Activated CD4-positive, alpha-beta T cell treated with anti-CD3 and anti-CD28 coated beads, Interleukin-2, Interleukin-4, amounts not matched to agents 100 ng/mL and 50 ng/mL, durations not matched to agents 16 hours and 8 hours (primary cell): ENCODE measurements around the gene ALLC.

Experiments
- DNase-seq: peaks from one replicate; pipeline ENCODE4 v3.0.0-alpha.2; 2020; ENCODE audit warnings: low spot score

Gene ALLC

GRCh38 chr2:3679180-3679579, 21.2 kb downstream of the ALLC start:
- no peak for DNase-seq

GRCh38 chr2:3679616-3680393, 21.8 kb downstream of the ALLC start:
- DNase-seq, result no peak

- no peak for DNase-seq
Measured at GRCh38 chr2:3680548-3681345, 22.7 kb downstream of the ALLC start.

DNA sequence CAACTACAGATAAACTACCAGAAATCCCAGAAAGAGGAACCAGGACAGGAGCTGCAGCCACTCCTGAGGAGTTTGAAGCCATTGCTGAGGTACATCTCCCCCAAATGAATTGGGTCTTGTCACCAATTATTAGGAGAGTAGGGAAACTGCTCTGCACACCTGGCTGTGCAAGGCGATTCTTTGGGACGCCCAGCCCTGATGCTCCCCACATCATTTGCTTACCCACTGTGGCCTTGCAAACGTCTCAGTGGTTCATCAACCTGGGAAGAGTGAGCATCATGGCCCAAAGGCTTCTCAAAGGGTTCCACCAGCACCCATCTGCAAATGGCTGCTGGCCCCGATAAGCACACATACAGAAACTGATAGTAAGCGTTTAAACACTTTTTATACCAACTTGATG, 23.6 kb downstream of the ALLC start:
- no peak for DNase-seq

GRCh38 chr2:3682811-3683210, 24.8 kb downstream of the ALLC start:
- no peak for DNase-seq

GRCh38 chr2:3683748-3684454, 25.9 kb downstream of the ALLC start:
- DNase-seq, result no peak

DNA sequence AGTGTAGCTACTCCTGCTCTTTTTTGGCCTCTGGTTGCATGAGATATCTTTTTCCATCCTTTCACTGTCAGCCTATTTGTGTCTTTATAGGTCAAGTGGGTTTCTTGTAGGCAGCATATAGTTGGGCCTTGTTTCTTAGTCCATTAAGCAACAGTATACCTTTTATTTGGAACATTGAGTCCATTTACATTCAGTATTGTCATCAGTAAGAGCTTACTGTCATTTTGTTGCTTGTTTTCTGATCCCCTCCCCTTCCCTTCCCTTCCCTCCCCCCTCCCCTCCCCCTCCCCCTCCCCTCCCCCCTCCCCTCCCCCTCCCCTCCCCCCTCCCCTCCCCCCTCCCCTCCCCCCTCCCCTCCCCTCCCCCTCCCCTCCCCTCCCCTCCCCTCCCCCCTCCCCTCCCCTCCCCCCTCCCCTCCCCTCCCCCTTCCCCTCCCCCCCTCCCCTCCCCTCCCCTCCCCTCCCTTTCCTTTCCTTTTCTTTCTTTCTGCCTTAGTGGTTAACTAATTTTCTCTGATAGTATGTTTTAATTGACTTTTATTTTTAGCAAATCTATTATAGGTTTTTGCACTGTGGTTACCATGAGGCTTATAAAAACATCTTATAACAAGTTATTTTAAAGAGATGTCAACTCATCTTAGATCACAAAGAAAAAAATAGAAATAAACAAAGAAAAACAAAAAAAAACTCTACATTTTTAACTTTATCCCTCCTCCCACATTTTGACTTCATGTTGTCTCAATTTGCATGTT, 32.2 kb downstream of the ALLC start:
- DNase-seq, result no peak

GRCh38 chr2:3692375-3692774, 34.4 kb downstream of the ALLC start:
- DNase-seq, result peak; percentile 5

GRCh38 chr2:3696545-3696944, 38.5 kb downstream of the ALLC start:
- DNase-seq, result no peak

- no peak for DNase-seq
Measured at GRCh38 chr2:3701071-3701470, 43.1 kb downstream of the ALLC start.

- DNase-seq, result no peak
Measured at GRCh38 chr2:3703236-3703756, 45.3 kb downstream of the ALLC start, which contains the start of gene DCDC2C. TSS of gene DCDC2C (plus strand) at chr2:3703575. CDS start at chr2:3703752, 177 bp downstream.

- DNase-seq, result no peak
Measured at GRCh38 chr2:3703757-3704355, 45.9 kb downstream of the ALLC start.

- no peak for DNase-seq
Measured at GRCh38 chr2:3704692-3705091, 46.7 kb downstream of the ALLC start.

DNA sequence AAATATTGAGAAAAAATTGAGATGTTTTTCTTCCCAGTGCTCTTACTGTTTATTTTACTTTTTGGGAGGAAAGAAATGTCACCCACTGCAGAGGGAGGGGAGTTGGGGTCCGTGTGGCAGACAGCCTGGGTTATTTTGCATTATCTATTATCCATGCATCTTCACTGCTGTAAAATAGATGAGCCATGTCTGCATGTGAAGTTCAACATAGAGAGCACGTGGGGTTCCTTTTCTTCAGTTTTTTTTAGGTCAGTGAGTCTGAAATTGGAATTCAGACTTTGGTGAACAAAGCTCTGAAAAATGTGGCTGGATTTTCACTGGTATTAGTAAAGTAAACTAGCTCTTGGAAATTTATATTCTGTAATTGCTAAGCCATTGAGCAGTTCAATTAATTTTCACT, 47.8 kb downstream of the ALLC start:
- DNase-seq, result no peak

- DNase-seq, result no peak
Measured at GRCh38 chr2:3706892-3707291, 48.9 kb downstream of the ALLC start.

GRCh38 chr2:3708576-3708975, 50.6 kb downstream of the ALLC start:
- DNase-seq, result no peak

DNA sequence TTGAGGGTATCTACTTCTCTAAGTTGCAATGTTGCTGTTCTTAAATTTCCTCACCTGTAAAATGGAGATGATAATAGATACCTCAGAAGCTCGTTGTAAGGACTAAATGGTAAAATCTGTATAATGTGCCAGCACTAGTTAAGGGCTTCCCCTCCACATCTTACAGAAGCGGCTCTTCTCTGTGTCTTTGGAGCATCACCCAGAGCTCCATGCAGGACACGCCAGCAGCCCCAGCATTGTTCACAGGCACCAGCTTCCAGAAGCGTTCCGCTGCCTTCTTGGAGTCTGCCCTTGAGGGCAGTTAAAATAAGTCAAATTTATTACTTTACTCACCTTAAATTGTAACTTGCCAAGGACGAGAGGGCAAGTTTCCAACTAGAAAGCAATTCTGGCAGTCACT, 51.2 kb downstream of the ALLC start:
- DNase-seq, result no peak

DNA sequence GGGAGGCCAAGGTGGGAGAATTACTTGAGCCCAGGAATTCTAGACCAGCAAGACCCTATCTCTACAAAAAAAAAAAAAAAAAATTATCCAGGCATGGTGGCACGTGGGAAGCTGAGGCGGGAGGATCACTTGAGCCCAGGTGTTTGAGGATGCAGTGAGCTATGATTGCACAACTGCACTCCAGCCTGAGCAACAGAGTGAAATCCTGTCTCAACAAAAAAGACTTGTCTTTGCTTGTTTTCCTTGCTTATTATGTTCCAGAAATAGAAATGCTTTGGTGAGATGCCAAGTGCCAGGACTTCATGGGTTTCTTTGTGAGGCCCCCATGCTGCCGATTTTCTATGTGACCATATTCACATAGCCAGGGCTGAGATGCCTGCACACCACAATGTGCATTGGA, 54.4 kb downstream of the ALLC start:
- no peak for DNase-seq

DNA sequence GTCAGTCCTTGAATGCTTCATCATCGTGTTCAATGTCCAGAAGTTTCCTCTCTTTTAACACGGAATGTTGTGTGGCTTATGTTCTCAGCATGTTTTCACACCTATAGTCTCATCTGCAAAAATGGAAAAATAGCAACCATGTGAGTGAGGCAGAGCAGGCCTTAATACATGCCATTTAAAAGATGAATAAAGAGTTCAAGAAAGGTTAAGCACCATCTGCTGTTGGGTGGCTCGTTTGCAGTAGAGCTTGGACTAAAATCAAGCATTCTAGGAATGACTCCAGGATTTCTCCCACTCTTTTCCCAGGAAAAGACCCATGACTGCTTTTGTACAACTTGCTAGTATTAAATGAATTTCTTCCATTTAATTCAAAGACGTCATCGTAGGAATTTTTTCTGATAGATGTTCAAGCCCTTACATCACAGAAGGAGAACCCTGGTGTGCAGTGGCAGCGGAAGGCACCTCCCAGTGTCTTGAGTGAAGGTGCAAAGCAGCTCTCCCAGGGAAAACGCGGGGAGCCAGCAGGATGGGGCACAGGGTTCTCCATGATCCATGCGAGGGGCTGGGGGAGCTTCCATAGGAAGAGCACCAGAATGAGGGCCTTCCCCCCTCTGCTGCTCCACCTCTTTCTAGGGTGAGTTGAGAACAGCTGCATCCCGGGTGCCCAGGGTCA, 55.0 kb downstream of the ALLC start:
- DNase-seq, result no peak

DNA sequence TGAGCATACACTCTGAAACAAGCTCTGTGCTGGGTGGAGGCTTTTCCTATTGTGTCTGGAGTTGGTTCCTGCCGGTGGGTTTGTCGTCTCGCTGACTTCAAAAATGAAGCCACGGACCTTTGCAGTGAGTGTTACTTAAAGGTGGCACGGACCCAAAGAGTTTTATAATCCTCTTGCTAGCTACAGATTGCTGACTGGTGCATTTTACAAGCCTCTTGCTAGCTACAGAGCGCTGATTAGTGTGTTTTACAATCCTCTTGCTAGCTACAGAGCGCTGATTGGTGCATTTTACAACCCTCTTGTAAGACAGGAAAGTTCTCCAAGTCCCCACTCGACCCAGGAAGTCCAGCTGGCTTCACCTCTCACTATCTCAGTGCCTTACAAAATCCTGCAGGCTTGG, 60.7 kb downstream of the ALLC start:
- no peak for DNase-seq

- DNase-seq, result no peak
Measured at GRCh38 chr2:3725002-3725401, 67.0 kb downstream of the ALLC start.
